K562 (cell line): ENCODE results near the gene ACRBP. TPM values are rescaled to one million over a fixed set of nuclear protein-coding genes. Genes with fewer than 3 reads are reported as not detected.
A peak's percentile ranks its signal among the peaks of the same experiment; 100 is the strongest.

ENCODE experiments used
- NFRKB ChIP-seq: fragments of 450-650 bp; IDR thresholded peaks from 2 replicates; pipeline ENCODE4 v1.6.1; 2016; ENCODE audit warnings: low read depth
- RBBP5 ChIP-seq: fragments of 200-600 bp; sonication (generic); IDR thresholded peaks from 2 replicates; pipeline ENCODE4 v1.6.1; 2012; ENCODE audit warnings: borderline replicate concordance, mild to moderate bottlenecking, low read length, control low read depth, inconsistent platforms; ENCODE audit not compliant: insufficient read depth, poor library complexity, severe bottlenecking
- VEZF1 ChIP-seq: fragments of 200-800 bp; sonication (Bioruptor generic); IDR thresholded peaks from 2 replicates; pipeline ENCODE4 v1.6.1; 2017; ENCODE audit warnings: missing genetic modification characterization, missing compliant biosample characterization
- polyA plus RNA-seq, 8 experiments: library from polyadenylated mRNA; depleted of rRNA in 4 of 8; stranded (reverse) in 5 of 8; unstranded in 3 of 8; fragments of >200 nt; fragmentation: Nextera tagmentation in 2 of 8; fragmentation: Illumina TruSeq in 1 of 8; extraction: Ambion mirVana in 2 of 8; extraction: Trizol in 1 of 8; gene quantifications; 2 replicates each; pipeline versions ENCODE4 v1.2.1 to v1.2.3, GENCODE V29; 2011 to 2014; ENCODE audit warnings: inconsistent platforms in 1 of 8, missing spikeins in 1 of 8
- total RNA-seq, 7 experiments: library from RNA; depleted of rRNA in 6 of 7; stranded (reverse); fragments of >200 nt in 6 of 7; fragmentation: Illumina TruSeq in 2 of 7; extraction: Trizol in 2 of 7; gene quantifications; 2 replicates each; pipeline versions ENCODE4 v1.2.1 to v1.2.3, GENCODE V29; 2011 to 2021; ENCODE audit warnings: low replicate concordance in 1 of 7
- TF ChIP-seq, protein P1 (sequence below): sonication (generic); formaldehyde crosslinking; IDR thresholded peaks from 2 replicates; pipeline ENCODE4 v1.8.1; 2022; ENCODE audit warnings: missing genetic modification reagents
- TF ChIP-seq, protein P2 (sequence below): fragments of 250-450 bp; sonication (Bioruptor Pico); IDR thresholded peaks from 2 replicates; pipeline ENCODE4 v1.5.0; 2021; ENCODE audit warnings: mild to moderate bottlenecking, borderline replicate concordance

Gene ACRBP
- total and polyA plus RNA-seq, 9 of the 15 experiments (the other 6 are each of a cell fraction or from before 2014, with no cell fraction given), result 3.1 to 31.8 (median 8.4) TPM

GRCh38 chr12:6662906-6663742 is 15.9 kb upstream of the ACRBP start, which contains the start of gene ING4 (continued):
- TF ChIP-seq, protein P1, sequence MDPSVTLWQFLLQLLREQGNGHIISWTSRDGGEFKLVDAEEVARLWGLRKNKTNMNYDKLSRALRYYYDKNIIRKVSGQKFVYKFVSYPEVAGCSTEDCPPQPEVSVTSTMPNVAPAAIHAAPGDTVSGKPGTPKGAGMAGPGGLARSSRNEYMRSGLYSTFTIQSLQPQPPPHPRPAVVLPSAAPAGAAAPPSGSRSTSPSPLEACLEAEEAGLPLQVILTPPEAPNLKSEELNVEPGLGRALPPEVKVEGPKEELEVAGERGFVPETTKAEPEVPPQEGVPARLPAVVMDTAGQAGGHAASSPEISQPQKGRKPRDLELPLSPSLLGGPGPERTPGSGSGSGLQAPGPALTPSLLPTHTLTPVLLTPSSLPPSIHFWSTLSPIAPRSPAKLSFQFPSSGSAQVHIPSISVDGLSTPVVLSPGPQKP, result peak; percentile 98
- TF ChIP-seq NFRKB (peak; percentile 91), VEZF1 (CRISPR knock-in tag) (peak; percentile 83), RBBP5 (peak; percentile 30)
- TF ChIP-seq, protein P2, sequence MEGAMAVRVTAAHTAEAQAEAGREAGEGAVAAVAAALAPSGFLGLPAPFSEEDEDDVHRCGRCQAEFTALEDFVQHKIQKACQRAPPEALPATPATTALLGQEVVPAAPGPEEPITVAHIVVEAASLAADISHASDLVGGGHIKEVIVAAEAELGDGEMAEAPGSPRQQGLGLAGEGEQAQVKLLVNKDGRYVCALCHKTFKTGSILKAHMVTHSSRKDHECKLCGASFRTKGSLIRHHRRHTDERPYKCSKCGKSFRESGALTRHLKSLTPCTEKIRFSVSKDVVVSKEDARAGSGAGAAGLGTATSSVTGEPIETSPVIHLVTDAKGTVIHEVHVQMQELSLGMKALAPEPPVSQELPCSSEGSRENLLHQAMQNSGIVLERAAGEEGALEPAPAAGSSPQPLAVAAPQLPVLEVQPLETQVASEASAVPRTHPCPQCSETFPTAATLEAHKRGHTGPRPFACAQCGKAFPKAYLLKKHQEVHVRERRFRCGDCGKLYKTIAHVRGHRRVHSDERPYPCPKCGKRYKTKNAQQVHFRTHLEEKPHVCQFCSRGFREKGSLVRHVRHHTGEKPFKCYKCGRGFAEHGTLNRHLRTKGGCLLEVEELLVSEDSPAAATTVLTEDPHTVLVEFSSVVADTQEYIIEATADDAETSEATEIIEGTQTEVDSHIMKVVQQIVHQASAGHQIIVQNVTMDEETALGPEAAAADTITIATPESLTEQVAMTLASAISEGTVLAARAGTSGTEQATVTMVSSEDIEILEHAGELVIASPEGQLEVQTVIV (CRISPR knock-in tag), result no peak
- TF ChIP-seq, all 486 proteins: peak for 152
